Measurements from ENCODE around the gene GLB1L. TPM values are rescaled to one million over a fixed set of nuclear protein-coding genes. Genes with fewer than 3 reads are reported as not detected.

The GLB1L gene
- total RNA-seq, 4 donors from 2014 or later: 0.40 to 9.1 (median 3.8) TPM

DNA sequence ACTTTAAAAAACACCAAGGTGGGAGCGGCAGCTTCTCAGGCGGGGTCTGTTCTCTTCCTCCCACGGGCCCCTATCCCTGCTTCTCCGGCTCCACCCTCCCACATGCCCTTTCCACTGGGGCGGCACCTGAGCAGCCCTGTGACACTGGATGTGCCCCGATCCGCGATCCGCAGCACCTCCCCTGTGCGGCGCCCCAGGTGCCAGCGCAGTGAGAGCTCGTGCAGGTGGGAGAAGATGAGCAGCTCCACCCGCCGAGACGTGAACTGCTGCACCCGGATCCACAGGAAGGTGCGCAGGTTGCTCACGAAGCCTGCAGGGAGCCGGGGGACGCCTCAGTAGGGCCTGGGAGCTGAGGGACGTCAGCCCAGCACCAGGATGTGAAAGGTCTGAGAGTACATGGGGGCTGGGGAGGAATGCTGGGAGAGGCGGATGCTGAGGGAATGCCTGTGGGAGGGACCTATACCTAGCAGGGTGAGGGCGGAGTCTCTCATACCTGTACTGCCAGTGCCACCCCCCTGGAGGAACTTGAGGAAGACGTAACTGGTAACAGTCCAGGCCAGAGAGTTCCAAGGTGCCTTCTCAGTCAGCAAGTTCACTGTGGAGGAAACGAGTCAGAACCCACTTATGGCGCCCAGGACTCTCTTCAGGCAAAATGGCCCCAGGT is 29.2 kb downstream of the GLB1L start:
- intact Hi-C loops (cut with DNase I; ENCODE audit: low total_unique reads): no loop called here
- WGBS, 2 donors (ENCODE audit: low coverage in 1 of 2): 93% methylated on average over 27 of the region's 27 CpGs; no CpG with 5 or more reads in 1 of the 2 donors
- H3K27ac ChIP-seq: no peak overlapping the region
- no peaks in the 10 kb centered on the region for H3K27me3 ChIP-seq
- peaks cover 19 to 37% (median 30%) of the 10 kb centered on the region in 4 donors for H3K4me1 ChIP-seq
- H3K36me3 ChIP-seq: peaks cover 0 to 13% (median 3%) of the 10 kb centered on the region in 4 donors
- no peak for TF ChIP-seq EP300 (IDR thresholded peaks at IDR 0.05; ENCODE audit: low read depth)
- no peak for TF ChIP-seq POLR2A (IDR thresholded peaks at IDR 0.05)
- TF ChIP-seq POLR2AphosphoS5 (IDR thresholded peaks at IDR 0.05): no peak
- TF ChIP-seq, protein P1, sequence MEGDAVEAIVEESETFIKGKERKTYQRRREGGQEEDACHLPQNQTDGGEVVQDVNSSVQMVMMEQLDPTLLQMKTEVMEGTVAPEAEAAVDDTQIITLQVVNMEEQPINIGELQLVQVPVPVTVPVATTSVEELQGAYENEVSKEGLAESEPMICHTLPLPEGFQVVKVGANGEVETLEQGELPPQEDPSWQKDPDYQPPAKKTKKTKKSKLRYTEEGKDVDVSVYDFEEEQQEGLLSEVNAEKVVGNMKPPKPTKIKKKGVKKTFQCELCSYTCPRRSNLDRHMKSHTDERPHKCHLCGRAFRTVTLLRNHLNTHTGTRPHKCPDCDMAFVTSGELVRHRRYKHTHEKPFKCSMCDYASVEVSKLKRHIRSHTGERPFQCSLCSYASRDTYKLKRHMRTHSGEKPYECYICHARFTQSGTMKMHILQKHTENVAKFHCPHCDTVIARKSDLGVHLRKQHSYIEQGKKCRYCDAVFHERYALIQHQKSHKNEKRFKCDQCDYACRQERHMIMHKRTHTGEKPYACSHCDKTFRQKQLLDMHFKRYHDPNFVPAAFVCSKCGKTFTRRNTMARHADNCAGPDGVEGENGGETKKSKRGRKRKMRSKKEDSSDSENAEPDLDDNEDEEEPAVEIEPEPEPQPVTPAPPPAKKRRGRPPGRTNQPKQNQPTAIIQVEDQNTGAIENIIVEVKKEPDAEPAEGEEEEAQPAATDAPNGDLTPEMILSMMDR (IDR thresholded peaks at IDR 0.05): no peak
- no peak for DNase-seq
- in situ Hi-C loops (cut with MboI; ENCODE audit: low pct_ligation_motif_present in 1 of 4, low pct_unique_long_range_greater_than_20kb in 1 of 4, low sequenced_read_pairs in 3 of 4): loop anchor here in 1 of 4 donors (10.0 kb wide), 1 partner anchor 51 kb away; the partner anchor contains the start of gene NHEJ1
- H3K4me3 ChIP-seq: no peak overlapping the region
- H3K9me3 ChIP-seq: no peaks in the 10 kb centered on the region

DNA sequence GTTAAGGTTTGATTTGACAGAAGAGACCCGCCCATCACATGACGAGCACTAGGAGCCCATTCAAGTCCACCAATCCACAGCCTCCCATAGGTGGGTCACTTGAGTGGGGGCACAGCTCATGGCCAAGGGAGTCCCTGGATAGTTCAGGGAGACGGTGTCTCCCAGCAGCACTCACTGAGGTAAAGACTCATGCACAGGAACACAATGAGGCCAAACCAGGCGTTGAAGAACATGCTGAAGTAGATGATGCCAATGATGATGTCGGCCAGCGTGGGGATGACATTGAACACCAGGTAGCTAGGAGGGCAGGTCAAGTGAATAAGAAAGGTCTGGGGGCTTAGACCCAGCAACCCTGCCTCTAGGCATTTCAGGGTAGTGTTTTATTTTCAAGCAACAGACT is 30.5 kb downstream of the GLB1L start:
- Histone ChIP-seq H3K4me1 (peaks cover 19 to 33% (median 28%) of the 10 kb centered on the region in 4 donors), H3K4me3 (no peak overlapping the region), H3K9me3 (no peaks in the 10 kb centered on the region), H3K36me3 (peaks cover 0 to 4% (median 0%) of the 10 kb centered on the region in 4 donors), H3K27me3 (no peaks in the 10 kb centered on the region), H3K27ac (no peak overlapping the region)
- intact Hi-C loops (cut with DNase I; ENCODE audit: low total_unique reads): no loop called here
- TF ChIP-seq POLR2A (IDR thresholded peaks at IDR 0.05): no peak
- TF ChIP-seq EP300 (IDR thresholded peaks at IDR 0.05; ENCODE audit: low read depth): no peak
- TF ChIP-seq, protein P1 (IDR thresholded peaks at IDR 0.05): no peak
- no peak for TF ChIP-seq POLR2AphosphoS5 (IDR thresholded peaks at IDR 0.05)
- in situ Hi-C loops (cut with MboI; ENCODE audit: low pct_ligation_motif_present in 1 of 4, low pct_unique_long_range_greater_than_20kb in 1 of 4, low sequenced_read_pairs in 3 of 4): loop anchor here in 1 of 4 donors (10.0 kb wide), 1 partner anchor 50 kb away; the partner anchor contains the start of gene NHEJ1
- 95% methylated on average over 6 of the region's 6 CpGs; no CpG with 5 or more reads in 1 of the 2 donors for WGBS, 2 donors (ENCODE audit: low coverage in 1 of 2)
- no peak for DNase-seq

GRCh38 chr2:219214141-219214540 is 31.1 kb downstream of the GLB1L start:
- TF ChIP-seq EP300 (IDR thresholded peaks at IDR 0.05; ENCODE audit: low read depth): no peak
- TF ChIP-seq POLR2A (IDR thresholded peaks at IDR 0.05): no peak
- TF ChIP-seq POLR2AphosphoS5 (IDR thresholded peaks at IDR 0.05): no peak
- TF ChIP-seq, protein P1 (IDR thresholded peaks at IDR 0.05): no peak
- H3K27me3 ChIP-seq: no peaks in the 10 kb centered on the region
- intact Hi-C loops (cut with DNase I; ENCODE audit: low total_unique reads) (no loop called here), in situ Hi-C loops (cut with MboI; ENCODE audit: low pct_ligation_motif_present in 1 of 4, low pct_unique_long_range_greater_than_20kb in 1 of 4, low sequenced_read_pairs in 3 of 4) (loop anchor here in 1 of 4 donors (10.0 kb wide), 1 partner anchor 49 kb away; the partner anchor contains the start of gene NHEJ1)
- peaks cover 12 to 27% (median 22%) of the 10 kb centered on the region in 4 donors for H3K4me1 ChIP-seq
- DNase-seq: no peak
- H3K9me3 ChIP-seq: no peaks in the 10 kb centered on the region
- WGBS, 2 donors (ENCODE audit: low coverage in 1 of 2): 96% methylated on average over 15 of the region's 15 CpGs; no CpG with 5 or more reads in 1 of the 2 donors
- H3K36me3 ChIP-seq: peaks cover 0 to 4% (median 0%) of the 10 kb centered on the region in 4 donors
- no peak overlapping the region for H3K27ac ChIP-seq
- no peak overlapping the region for H3K4me3 ChIP-seq

GRCh38 chr2:219213486-219214071 is 31.7 kb downstream of the GLB1L start:
- TF ChIP-seq EP300 (IDR thresholded peaks at IDR 0.05; ENCODE audit: low read depth) (no peak), POLR2AphosphoS5 (IDR thresholded peaks at IDR 0.05) (no peak), POLR2A (IDR thresholded peaks at IDR 0.05) (no peak)
- TF ChIP-seq, protein P1 (IDR thresholded peaks at IDR 0.05): no peak
- Histone ChIP-seq H3K4me3 (no peak overlapping the region), H3K27ac (no peak overlapping the region), H3K4me1 (peaks cover 11 to 21% (median 19%) of the 10 kb centered on the region in 4 donors), H3K27me3 (no peaks in the 10 kb centered on the region), H3K9me3 (no peaks in the 10 kb centered on the region), H3K36me3 (peaks cover 0 to 4% (median 0%) of the 10 kb centered on the region in 4 donors)
- no peak for DNase-seq
- intact Hi-C loops (cut with DNase I; ENCODE audit: low total_unique reads) (no loop called here), in situ Hi-C loops (cut with MboI; ENCODE audit: low pct_ligation_motif_present in 1 of 4, low pct_unique_long_range_greater_than_20kb in 1 of 4, low sequenced_read_pairs in 3 of 4) (loop anchor here in 1 of 4 donors (10.0 kb wide), 1 partner anchor 49 kb away; the partner anchor contains the start of gene NHEJ1)
- 88% methylated on average over 10 of the region's 10 CpGs; no CpG with 5 or more reads in 1 of the 2 donors for WGBS, 2 donors (ENCODE audit: low coverage in 1 of 2)

Data from transverse colon (tissue), 4 donors.